Measurements from ENCODE around the gene ZFP90. TPM values are rescaled to one million over a fixed set of nuclear protein-coding genes. Genes with fewer than 3 reads are reported as not detected.
"Not testable (repeated sequence)": the region's sequence is repeated elsewhere in the genome, so short reads cannot be mapped to it uniquely, and the experiment has no call there.

The ZFP90 gene
- total RNA-seq, 1 donor from 2014 or later, result 9.5 TPM

- ATAC-seq; DNase-seq (ENCODE audit: missing footprints); intact Hi-C loops (cut with DNase I): not testable (repeated sequence)
Observed at GRCh38 chr16:68560341-68560740, 21.2 kb downstream of the ZFP90 start.

GRCh38 chr16:68563631-68564381 lies 24.7 kb downstream of the ZFP90 start:
- ATAC-seq, result no peak
- DNase-seq (ENCODE audit: missing footprints), result no peak
- intact Hi-C loops (cut with DNase I), result no loop called here

GRCh38 chr16:68564382-68564985 lies 25.4 kb downstream of the ZFP90 start:
- intact Hi-C loops (cut with DNase I), result no loop called here
- DNase-seq (ENCODE audit: missing footprints), result no peak
- no peak for ATAC-seq

GRCh38 chr16:68574479-68574878 lies 35.4 kb downstream of the ZFP90 start:
- ATAC-seq (no peak), DNase-seq (ENCODE audit: missing footprints) (no peak)
- intact Hi-C loops (cut with DNase I), result no loop called here

- intact Hi-C loops (cut with DNase I), result no loop called here
- no peak for DNase-seq (ENCODE audit: missing footprints)
- ATAC-seq, result no peak
Observed at GRCh38 chr16:68575082-68575481, 36.0 kb downstream of the ZFP90 start.

- intact Hi-C loops (cut with DNase I), result no loop called here
- DNase-seq (ENCODE audit: missing footprints) (no peak), ATAC-seq (no peak)
Observed at GRCh38 chr16:68577352-68577853, 38.3 kb downstream of the ZFP90 start.

- intact Hi-C loops (cut with DNase I), result no loop called here
- ATAC-seq (no peak), DNase-seq (ENCODE audit: missing footprints) (no peak)
Observed at GRCh38 chr16:68590201-68590994, 51.3 kb downstream of the ZFP90 start.

- no peak for DNase-seq (ENCODE audit: missing footprints)
- ATAC-seq, result no peak
- intact Hi-C loops (cut with DNase I), result no loop called here
Observed at GRCh38 chr16:68592466-68593337, 53.6 kb downstream of the ZFP90 start.

GRCh38 chr16:68596266-68596665 lies 57.2 kb downstream of the ZFP90 start:
- intact Hi-C loops (cut with DNase I), result no loop called here
- ATAC-seq, result no peak
- no peak for DNase-seq (ENCODE audit: missing footprints)

- ATAC-seq, result no peak
- intact Hi-C loops (cut with DNase I), result no loop called here
- DNase-seq (ENCODE audit: missing footprints), result no peak
Observed at GRCh38 chr16:68599586-68599985, 60.5 kb downstream of the ZFP90 start.

- no peak for DNase-seq (ENCODE audit: missing footprints)
- intact Hi-C loops (cut with DNase I), result no loop called here
- ATAC-seq, result no peak
Observed at GRCh38 chr16:68605746-68606145, 66.7 kb downstream of the ZFP90 start.

- intact Hi-C loops (cut with DNase I), result no loop called here
- DNase-seq (ENCODE audit: missing footprints), result no peak
- no peak for ATAC-seq
Observed at GRCh38 chr16:68607443-68607842, 68.4 kb downstream of the ZFP90 start.

- no peak for DNase-seq (ENCODE audit: missing footprints)
- ATAC-seq, result no peak
- intact Hi-C loops (cut with DNase I), result no loop called here
Observed at GRCh38 chr16:68608330-68608729, 69.2 kb downstream of the ZFP90 start.

- DNase-seq (ENCODE audit: missing footprints) (no peak), ATAC-seq (no peak)
- intact Hi-C loops (cut with DNase I), result no loop called here
Observed at GRCh38 chr16:68612996-68613395, 73.9 kb downstream of the ZFP90 start.

- no peak for ATAC-seq
- intact Hi-C loops (cut with DNase I), result no loop called here
- DNase-seq (ENCODE audit: missing footprints), result no peak
Observed at GRCh38 chr16:68617734-68618133, 78.6 kb downstream of the ZFP90 start.

Data from Right ventricle myocardium inferior (tissue), 1 donor.